GM20000 (cell line): Measurements from ENCODE around the gene PHF21A.

Experiments used
- DNase-seq: peaks from one replicate; pipeline ENCODE4 v3.0.0; 2012; ENCODE audit warnings: low spot score
- TF ChIP-seq, protein P1 (sequence below): IDR thresholded peaks from 2 replicates; pipeline ENCODE4 v1.5.1; 2012; ENCODE audit warnings: mild to moderate bottlenecking, control low read depth; ENCODE audit errors: extremely low read depth, missing control alignments

PHF21A gene

DNA sequence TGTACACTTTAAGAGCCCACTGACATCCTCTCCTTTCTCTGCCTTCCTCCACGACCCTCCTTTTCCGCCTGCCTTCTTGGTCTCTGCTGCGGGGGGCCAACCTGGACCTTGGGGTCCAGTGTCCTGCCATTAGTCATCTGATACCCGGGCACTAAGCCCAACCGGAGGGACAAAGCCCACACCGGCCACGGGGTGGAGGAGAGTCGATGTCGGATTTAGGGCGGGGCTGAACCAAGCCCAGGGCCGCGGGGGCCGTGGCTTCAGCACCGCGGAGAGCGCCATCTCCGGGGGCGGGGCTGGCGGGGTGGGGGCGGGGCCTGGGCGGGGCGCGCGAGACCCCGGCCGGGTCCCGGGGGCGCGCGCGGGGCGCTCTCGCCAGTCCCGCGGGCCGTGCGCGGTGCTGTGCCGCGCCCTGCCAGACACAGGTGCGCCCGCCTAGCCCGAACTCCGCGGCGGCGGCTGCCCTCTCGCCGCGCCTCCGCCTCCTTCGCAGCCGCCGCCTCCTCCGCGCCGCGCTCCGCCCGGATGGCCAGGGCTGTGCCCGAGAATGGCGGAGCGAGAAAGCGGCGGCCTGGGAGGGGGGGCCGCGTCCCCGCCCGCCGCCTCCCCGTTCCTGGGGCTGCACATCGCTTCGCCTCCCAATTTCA is 235.9 kb downstream of the PHF21A start, which contains the start of gene MAPK8IP1:
Gene MAPK8IP1, plus strand, starts transcription at position 378 of the 647 bp plus-strand sequence. Its CDS starts 170 bp downstream, at position 548.
- TF ChIP-seq, protein P1, sequence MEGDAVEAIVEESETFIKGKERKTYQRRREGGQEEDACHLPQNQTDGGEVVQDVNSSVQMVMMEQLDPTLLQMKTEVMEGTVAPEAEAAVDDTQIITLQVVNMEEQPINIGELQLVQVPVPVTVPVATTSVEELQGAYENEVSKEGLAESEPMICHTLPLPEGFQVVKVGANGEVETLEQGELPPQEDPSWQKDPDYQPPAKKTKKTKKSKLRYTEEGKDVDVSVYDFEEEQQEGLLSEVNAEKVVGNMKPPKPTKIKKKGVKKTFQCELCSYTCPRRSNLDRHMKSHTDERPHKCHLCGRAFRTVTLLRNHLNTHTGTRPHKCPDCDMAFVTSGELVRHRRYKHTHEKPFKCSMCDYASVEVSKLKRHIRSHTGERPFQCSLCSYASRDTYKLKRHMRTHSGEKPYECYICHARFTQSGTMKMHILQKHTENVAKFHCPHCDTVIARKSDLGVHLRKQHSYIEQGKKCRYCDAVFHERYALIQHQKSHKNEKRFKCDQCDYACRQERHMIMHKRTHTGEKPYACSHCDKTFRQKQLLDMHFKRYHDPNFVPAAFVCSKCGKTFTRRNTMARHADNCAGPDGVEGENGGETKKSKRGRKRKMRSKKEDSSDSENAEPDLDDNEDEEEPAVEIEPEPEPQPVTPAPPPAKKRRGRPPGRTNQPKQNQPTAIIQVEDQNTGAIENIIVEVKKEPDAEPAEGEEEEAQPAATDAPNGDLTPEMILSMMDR, result no peak
- DNase-seq, result peak; percentile 90

DNA sequence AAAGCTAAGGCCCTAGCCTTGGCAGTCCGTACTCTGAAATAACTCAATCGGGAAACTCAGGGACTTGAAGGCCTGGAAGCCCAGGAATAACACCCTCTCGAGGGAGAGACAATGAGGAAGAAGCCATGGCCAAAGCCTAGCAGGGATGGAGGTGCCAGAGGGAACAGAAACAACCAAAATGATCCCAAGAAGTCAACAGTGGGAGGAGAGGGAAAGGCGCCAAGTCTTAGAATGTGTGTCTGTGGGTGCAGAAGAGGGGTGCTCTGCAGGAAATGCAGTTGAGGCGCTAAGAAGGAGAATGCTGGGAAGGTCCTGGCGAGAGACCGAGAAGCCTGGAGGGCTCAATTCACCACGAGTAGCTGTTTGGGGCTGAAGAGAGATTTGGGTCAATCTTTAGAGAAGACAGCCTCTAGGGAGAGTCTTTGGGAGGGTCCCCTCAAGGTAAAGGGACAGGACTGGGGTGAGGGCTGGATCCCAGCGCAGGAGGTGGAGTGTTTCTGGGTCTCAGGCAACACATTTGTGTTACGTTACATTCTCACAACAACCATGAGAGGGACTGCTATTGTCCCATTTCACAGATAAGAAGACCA is 236.6 kb downstream of the PHF21A start:
- TF ChIP-seq, protein P1, result no peak
- DNase-seq, result no peak
